Hematopoietic multipotent progenitor cell treated with erythropoietin and hydrocortisone succinate and interleukin-3 and kit ligand, for 8 days (in vitro differentiated cells): ENCODE results near the gene NR2F6.
A peak's percentile ranks its signal among the peaks of the same experiment; 100 is the strongest.
"Not testable (repeated sequence)": the region's sequence is repeated elsewhere in the genome, so short reads cannot be mapped to it uniquely, and the experiment has no call there.

Experiments used
- DNase-seq: peaks from one replicate; pipeline ENCODE4 v3.0.0-alpha.2; 2015

NR2F6 gene

DNA sequence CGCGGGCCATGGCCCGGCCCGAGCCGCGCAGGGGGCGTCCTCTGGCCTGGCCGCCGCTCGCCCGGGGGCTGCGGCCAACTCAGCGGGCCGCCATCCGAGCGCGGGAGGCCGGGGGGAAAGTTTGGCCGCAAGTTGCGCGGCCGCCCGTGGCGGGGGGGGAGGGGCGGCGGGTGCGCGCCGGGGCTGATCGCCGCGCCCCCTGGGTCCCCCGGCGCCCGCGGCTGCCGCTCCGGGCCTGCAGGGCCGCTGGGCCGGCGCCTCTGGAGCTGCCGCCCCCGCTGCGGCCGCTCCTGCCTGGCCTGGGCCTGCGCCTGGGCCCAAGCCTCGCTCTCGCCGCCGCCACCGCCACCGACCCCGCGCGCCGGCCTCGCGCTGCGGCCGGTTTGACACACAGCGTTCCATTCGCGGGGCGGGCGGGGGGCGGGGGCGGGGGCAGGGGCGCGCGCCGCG, at the start of gene NR2F6:
Gene NR2F6 (minus strand): TSS at position 385 of the 450 bp plus-strand sequence. CDS start 699 bp downstream, outside the sequence.
- no peak for DNase-seq

DNA sequence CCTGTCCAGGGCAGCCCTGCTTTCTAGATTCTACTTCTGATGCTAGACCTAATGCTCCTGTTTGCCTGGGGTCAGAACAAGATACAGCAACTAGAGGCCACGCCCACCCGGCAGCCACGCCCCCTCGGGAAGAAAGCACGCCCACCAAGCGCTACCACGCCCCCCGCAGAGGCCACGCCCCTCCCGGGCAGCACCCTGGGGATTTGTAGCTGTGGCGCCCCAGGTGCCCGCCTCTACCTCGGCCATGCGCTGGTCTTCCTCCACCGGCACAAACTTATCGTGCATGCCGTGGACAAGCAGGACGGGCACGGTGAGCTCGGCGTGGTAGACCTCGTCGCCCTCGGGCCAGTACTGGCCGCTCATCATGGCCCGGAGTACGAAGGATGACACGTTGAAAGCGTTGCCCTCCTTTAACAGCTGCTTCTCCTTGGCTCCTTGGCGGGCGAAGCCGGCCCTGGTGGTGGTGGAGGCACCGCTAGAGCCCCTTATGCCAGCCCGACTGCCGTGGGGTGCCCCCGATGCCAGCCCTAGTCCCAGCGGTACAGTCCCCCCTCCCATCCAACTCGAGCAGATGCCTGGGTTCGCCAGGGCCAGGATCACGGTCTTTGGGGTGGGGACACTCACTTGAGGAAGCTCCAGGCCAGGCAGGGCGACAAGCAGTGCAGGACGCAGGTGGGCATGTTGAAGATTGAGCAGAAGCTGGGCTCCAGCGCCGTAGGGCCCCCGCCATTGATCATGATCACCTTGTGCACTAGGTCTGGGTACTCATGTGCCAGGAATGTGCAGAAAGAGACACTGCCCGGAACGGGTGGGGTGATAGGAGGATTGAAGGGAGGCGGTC, 48.6 kb upstream of the NR2F6 start:
- DNase-seq, result peak; percentile 53

DNA sequence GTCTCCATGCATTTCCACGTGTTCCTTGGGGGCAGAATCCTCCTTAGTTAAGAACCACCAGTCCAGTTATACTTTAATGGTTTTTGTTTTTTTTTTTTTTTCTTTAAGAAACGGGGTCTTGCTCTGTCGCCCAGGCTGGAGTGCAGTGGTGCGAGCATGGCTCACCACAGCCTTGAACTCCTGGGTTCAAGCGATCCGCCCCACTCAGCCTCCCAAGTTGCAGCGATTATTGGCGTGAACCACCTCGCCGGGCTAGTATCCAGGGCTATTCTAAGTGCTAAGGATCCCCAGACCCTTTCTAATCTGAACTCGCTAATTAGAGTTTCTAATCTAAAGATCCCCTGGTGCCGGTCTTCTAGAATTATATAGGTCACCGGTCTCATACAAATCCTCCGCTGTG, 47.9 kb upstream of the NR2F6 start:
- no peak for DNase-seq

DNA sequence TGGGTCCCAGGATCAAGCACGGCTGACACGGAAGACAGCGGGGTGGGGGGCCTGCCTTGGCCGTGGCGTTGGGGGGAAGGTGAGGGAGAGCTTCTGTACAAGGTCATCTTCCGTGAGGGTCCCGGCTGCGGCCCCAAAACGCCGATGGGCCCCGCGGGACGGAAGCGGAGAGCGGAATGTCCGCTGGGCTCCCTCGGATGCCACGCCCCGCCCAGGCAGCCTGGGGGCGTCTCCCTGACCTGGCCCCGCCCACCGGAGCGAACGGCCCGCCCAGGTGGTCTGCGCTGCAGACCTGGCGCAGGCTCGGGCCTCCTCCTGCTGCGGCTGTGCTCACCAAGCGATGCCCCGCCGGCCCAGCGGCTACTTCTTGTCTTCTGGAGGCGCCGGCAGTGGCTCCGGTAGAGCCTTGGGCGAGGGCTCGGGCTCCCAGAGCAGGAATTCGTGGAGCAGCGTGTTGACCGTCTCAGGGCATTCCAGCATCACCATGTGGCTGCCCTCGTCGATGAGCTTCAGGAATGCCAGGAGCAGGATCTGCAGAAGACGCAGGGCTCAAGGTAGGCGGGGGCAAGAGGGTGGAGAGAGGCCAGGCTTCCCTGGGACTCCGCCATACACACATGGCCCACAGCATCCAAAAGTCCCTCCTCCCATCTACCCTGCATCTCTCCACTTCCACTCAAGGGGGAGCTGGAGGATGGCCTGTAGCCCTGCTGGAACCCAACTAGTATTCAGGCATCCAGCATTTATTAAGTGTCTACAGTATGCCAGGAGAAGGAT, 46.8 kb upstream of the NR2F6 start:
- DNase-seq, result peak; percentile 95

DNA sequence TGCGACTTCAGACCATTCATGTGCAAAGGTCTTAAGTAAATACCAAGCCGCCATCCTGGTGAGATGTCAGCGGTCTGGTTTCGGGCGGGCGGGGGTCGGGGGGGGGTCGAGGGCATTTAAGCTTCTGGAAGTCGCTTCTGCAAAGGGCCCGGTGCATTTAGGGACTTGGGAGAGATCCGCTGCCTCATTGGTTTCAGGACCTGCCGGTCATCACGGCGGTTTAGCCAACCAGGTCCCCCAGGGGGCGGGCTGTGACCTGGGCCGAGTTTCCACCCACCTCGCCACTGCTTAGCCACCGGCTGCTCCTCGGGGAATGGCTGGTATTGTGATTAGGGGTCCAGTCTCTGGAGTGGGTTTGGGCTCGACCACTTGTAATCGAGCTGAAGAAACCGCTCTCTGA, 43.8 kb upstream of the NR2F6 start:
- DNase-seq, result peak; percentile 90

DNA sequence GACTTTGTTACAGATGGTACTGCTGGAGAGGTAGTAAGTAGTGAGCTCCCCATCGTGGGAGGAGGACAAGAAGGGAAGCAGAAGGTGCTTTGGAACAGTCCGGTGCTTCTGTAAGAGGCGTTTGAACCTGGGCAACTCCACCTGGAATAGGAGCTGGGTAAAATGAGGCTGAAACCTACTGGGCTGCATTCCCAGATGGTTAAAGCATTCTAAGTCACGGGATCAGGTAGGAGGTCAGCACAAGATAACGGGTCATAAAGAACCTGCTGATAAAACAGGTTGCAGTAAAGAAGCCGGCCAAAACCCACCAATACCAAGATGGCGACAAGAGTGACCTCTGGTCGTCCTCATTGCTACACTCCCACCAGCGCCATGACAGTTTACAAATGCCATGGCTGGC, 41.0 kb upstream of the NR2F6 start:
- no peak for DNase-seq

DNA sequence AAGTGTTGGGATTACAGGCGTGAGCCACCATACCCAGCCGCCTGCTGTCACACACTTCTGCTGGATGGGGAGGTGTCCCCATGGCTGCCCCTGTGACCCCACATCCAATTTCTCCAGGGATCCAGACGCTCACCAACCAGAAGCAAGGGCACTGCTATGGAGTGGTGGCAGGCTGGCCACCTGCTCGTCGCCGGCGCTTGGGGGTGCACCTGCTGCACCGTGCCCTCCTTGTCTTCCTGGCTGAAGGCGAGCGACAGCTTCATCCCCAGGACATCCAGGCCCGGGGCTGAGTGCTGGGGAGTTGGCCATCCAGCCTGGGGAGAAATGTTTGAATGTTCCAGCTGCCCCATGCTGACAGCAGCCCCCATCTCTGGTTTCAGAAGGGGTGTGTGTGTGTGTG, 40.5 kb upstream of the NR2F6 start:
- no peak for DNase-seq

DNA sequence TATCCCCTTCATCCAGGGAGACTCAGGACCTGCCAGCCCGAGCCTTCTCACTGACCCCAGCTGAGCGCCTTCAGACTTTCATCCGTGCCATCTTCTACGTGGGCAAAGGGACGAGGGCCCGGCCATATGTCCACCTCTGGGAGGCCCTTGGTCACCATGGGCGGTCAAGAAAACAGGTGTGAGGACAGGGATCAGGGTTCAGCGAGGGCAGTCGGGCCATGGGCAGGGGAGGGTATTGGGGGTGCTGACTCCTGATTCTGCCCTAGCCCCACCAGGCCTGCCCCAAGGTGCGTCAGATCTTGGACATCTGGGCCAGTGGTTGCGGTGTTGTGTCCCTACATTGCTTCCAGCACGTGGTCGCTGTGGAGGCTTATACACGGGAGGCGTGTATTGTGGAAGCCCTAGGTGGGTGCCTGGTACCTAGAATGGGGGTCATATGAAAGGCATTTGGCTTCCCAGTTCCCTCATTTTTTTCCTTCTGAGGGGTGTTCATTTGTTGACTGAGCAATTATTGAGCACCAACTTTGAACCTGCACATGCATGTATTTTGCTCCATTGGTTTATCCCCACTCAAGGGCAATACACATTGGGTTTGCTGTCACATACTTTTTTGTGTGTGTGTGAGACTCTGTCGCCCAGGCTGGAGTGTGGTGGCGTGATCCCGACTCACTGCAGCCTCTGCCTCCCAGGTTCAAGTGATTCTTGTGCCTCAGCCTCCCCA, 39.9 kb upstream of the NR2F6 start:
- DNase-seq, result no peak

DNA sequence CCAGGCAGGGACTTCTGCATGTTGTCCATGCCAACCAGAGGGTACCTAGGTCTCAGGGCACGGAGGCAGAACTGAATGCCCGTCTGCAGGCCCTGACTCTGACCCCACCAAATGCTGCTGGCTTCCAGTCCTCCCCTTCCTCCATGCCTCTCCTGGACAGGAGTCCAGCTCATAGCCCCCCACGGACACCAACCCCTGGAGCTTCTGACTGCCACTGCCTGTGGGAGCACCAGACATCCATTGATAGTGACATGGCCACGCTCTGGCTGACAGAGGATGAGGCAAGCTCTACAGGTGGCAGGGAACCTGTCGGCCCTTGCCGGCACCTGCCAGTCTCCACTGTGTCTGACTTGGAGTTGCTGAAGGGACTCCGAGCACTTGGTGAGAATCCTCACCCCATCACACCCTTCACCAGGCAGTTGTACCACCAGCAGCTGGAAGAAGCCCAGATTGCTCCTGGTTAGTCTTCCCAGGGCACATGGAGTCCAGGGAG, 37.8 kb upstream of the NR2F6 start:
- DNase-seq, result no peak

DNA sequence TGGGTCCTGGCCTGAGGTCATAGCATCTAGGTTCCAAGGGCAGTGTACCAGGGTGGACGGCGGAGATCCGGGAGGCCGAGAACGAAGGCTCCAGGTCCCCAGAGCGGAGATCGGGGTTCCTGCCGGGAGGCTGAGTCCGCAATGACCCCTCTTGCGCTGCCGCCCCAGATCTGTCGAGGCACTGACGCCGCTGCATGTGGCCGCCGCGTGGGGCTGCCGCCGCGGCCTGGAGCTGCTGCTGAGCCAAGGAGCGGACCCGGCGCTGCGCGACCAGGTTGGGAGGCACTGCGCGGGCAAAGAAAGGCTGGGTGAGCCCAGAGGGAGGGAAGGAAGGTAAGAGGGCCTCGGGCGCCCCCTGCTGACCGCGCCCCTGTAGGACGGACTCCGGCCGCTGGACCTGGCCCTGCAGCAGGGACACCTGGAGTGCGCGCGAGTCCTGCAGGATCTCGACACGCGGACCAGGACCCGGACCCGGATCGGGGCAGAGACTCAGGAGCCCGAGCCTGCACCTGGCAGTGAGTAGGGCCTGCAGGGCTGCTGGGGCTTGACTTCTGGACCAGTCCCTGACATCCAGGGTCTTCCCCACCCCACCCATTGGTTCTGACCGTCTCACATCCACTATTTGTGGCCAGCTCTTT, 36.9 kb upstream of the NR2F6 start:
- peak; percentile 88 for DNase-seq

DNA sequence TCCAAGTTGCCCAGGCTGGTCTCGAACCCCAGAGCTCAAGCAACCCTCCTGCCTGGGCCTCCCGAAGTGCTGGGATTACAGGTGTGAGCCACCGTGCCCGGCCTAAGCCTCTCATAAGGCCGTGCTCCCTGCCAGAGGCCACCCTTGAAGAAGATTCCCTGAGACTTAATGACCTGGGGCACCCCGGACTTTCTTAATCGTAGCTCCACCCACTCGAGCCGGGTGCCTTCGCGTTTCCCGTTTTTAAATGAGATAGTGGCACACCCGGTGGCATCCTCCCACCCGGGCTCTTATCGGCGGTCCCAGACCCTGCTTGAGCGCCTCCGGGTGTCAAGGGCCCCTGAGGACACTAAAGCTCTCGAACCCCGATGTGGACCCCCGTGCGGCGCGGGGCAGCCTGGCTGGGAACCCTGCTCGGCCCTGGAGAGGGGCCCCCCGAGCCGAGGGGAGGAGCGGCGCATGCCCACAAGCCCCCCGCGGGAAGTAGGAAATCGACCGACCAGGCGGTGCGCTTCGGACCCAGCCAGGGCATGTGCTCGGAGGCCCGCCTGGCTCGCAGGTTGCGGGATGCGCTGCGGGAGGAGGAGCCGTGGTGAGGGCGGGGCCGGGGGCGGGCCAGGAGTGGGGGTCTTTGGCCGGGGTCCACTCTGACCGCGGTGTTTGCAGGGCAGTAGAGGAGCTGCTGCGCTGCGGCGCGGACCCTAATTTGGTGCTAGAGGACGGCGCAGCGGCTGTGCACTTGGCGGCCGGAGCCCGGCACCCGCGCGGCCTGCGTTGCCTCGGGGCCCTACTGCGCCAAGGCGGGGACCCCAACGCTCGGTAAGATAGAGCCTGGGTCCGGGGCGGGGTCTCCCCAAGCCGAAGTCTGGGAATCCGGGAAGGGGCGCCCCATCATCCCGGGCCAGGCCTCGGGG, 35.9 kb upstream of the NR2F6 start, which contains the start of gene ANKLE1:
Gene ANKLE1 (plus strand): TSS at position 511 of the 914 bp plus-strand sequence. CDS start 20 bp downstream, at position 531.
- DNase-seq, result peak; percentile 98

DNA sequence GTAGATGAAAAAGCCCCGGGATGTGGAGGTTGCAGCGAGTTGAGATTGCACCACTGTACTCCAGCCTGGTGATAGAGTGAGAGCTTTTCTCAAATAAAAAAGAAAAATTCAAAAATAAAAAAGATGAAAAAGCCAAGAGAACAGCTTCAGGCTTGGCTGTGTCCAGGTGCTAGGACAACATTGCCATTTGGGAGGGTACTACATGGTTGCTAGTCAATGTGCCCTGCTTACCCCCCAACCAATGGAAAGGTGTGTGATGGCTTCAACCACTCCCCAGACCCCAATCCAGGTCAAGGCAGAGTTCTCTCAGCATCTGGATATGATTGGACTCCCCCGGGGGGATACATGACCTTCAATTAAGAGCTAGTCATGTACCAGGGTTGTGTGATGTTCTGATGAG, 33.7 kb upstream of the NR2F6 start:
- no peak for DNase-seq

DNA sequence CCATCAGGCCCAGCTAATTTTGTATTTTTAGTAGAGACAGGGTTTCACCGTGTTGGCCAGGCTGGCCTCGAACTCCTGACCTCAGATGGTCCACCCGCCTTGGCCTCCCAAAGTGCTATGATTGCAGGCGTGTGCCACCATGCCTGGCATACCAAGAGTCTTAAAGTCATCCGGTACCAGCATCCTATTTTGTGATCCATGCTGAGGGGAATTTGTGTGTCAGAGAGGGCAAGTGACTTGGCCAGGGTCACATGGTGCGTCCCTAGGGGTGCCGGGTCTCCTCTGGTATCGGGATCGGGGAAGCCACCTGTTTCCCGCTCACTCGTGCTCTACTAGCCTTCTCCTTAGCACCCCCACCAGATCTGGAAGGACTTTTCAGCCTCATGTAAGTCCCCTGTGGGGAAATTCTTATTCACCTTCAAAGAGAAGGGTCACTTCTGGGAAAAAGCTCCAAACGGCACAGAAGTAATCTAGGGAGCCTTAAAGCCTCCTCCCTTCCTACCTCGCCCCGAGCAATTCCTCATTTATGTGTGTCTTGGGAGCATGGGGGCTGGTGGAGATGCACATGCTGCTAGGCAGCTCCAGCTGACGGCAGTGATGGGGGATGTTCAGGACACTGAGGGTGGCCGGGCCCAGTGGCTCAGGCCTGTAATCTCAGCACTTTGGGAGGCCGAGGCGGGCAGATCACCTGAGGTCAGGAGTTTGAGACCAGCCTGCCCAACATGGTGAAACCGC, 29.9 kb upstream of the NR2F6 start:
- no peak for DNase-seq

DNA sequence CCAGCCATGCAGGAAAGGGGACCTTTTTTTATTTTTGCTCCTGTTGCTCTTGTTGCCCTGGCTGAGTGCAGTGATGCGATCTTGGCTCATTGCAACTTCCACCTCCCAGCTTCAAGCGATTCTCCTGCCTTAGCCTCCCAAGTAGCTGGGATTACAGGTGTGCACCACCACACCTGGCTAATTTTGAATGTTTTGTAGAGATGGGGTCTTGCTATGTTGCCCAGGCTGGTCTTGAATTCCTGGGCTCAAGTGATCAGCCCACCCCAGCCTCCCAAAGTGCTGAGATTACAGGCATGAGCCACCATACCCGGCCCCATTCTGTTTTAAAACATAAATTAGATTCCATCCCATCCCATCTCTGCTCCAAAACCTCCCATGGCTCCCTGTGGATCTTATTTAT, 29.2 kb upstream of the NR2F6 start:
- DNase-seq, result not testable (repeated sequence)

DNA sequence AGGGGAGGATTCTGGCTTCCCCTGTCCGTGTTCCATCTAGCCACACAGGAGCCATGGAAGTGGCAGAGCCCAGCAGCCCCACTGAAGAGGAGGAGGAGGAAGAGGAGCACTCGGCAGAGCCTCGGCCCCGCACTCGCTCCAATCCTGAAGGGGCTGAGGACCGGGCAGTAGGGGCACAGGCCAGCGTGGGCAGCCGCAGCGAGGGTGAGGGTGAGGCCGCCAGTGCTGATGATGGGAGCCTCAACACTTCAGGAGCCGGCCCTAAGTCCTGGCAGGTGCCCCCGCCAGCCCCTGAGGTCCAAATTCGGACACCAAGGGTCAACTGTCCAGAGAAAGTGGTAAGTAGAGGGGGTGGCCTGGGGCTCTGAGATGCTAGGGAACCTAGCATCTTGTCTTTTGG, 23.0 kb upstream of the NR2F6 start:
- DNase-seq, result no peak

DNA sequence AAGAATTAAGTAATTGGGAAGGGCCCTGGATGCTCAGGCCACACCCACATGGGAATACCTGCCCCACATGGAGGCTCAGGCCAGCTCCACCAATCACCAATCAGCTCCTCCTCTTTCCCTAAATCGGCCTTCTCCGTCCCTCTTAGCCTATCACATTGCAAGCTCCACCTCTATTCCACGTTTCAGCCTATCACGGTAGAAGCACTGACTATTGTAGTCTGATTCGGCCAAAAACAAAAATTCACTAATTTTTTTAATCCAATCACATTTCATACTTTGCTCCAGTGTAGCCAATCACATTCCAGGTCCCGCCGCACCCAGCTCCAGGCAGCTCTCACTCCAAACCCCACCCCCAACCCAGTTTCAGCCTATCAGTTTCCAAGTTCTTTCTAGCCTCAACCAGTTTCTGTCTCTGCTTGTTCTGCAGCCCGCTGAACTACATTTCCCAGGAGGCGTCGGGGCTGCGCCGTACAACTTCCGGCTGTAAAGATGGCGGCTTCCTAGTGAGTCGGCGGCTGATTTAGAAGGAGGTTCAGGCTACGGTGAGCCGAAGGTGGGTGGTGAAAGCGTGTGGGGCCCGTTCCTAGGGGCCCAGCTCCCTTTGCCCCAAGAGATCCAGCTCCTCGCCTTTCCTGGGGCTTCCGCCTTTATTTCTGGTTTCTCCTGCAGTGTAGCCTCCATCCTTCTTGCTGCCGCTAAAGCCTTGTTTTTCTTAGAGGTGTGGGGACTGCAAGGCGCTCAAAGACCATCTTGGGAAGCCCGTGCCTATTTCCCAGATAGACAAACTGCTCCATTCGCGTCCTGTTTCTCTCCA, 21.5 kb upstream of the NR2F6 start, which contains the start of gene BABAM1:
Gene BABAM1 (plus strand): TSS at position 469 of the 814 bp plus-strand sequence. CDS start 1,364 bp downstream, outside the sequence.
- DNase-seq, result peak; percentile 100

DNA sequence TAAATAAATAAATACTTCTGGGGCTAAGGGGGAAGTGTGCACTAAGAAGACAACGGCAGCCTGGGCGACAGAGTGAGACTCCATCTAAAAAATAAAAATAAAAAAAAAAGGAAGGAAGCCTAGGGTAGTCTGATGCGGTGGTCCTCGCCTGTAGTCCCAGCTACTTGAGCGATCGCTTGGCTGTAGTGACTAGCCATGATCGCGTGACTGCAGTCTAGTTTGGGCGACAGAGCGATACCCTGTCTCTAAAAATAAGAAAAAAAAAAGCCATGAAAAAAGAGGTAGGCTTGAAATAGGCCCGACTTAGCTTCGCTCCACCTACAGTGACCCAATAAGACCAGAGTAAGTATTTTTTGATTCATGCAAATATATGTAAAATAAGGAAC, 20.9 kb upstream of the NR2F6 start:
- DNase-seq, result no peak

DNA sequence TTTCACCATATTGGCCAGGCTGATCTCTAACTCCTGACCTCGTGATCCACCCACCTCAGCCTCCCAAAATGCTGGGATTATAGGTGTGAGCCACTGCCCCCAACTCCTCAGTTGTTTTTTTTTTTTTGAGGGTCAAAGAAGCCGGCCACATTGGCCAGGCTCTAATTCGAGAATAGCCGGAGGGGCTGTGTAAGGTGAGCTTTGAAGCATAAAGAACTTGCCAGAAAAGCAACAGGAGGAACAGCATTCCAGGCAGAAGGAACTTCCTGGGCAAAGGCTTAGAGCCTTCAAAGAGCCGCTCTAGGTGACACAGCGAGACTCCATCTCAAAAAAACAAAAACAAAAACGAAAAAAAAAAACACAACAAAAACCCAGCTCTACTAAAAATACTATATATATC, 20.3 kb upstream of the NR2F6 start:
- DNase-seq, result no peak

DNA sequence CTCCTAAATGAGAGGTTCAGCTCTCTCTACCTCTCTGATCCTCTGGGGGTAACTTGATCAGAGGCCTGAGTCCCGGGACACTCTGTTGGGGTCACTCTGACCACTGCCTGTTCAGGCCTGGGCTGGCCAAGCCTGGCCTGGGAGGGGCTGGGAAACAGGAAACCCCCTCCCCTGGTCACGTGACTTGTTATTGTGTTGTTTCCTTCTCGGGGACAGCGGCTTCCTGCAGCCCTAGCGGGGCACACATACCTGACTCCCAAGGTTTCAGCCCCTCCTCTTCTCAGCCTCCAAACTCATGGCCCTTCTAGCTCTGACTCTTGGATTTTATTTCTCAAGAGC, 18.9 kb upstream of the NR2F6 start, which contains the start of gene USHBP1:
Gene USHBP1 (minus strand): TSS at position 105 of the 339 bp plus-strand sequence. CDS start 446 bp downstream, outside the sequence.
- DNase-seq, result no peak
